GM06990 (cell line): ENCODE results near the gene KRTAP5-4.
A peak's percentile ranks its signal among the peaks of the same experiment; 100 is the strongest.

Experiments used
- DNase-seq: peaks from one replicate; pipeline ENCODE4 v3.0.0-alpha.2; 2011; ENCODE audit not compliant: insufficient read length; ENCODE audit errors: extremely low read depth
- H3K27me3 ChIP-seq: replicated peaks from 2 replicates; pipeline ENCODE4 v1.6.0; 2011; ENCODE audit warnings: low read length; ENCODE audit not compliant: control insufficient read depth, insufficient read depth
- H3K36me3 ChIP-seq: 2 replicates; pipeline ENCODE4 v1.5.1; 2011; ENCODE audit warnings: low read length; ENCODE audit not compliant: control insufficient read depth, insufficient read depth
- H3K4me3 ChIP-seq: replicated peaks from 2 replicates; pipeline ENCODE4 v1.5.1; 2011; ENCODE audit warnings: low read depth, mild to moderate bottlenecking, control low read depth, low read length
- CTCF ChIP-seq: IDR thresholded peaks from 2 replicates; pipeline ENCODE4 v1.5.1; 2011; ENCODE audit warnings: low read length, control low read depth, mild to moderate bottlenecking, inconsistent platforms; ENCODE audit not compliant: insufficient read depth, poor library complexity, severe bottlenecking

KRTAP5-4 gene

GRCh38 chr11:1629326-1630185 lies 7.6 kb upstream of the KRTAP5-4 start, which contains the start of gene KRTAP5-5:
Gene KRTAP5-5, plus strand, starts transcription at chr11:1629775. Its CDS starts 66 bp downstream, at chr11:1629841.
- DNase-seq: no peak
- H3K27me3 ChIP-seq: peaks cover 2% of the 10 kb centered on the region; the same call in 1 of the 2 replicates
- H3K36me3 ChIP-seq: no peaks in the 10 kb centered on the region
- no peak within 1 kb of the TSS for H3K4me3 ChIP-seq
- no peak for TF ChIP-seq CTCF

GRCh38 chr11:1628506-1629325 lies 6.8 kb upstream of the KRTAP5-4 start:
- Histone ChIP-seq H3K4me3 (no peak overlapping the region), H3K27me3 (peaks cover 2% of the 10 kb centered on the region; the same call in 1 of the 2 replicates), H3K36me3 (no peaks in the 10 kb centered on the region)
- no peak for DNase-seq
- peak; percentile 96 for TF ChIP-seq CTCF

- no peak for TF ChIP-seq CTCF
- H3K36me3 ChIP-seq: no peaks in the 10 kb centered on the region
- no peaks in the 10 kb centered on the region; the same call in 1 of the 2 replicates for H3K27me3 ChIP-seq
- H3K4me3 ChIP-seq: no peak overlapping the region
- no peak for DNase-seq
These were observed 3.6 kb upstream of the KRTAP5-4 start for GRCh38 chr11:1625541-1625940.

- Histone ChIP-seq H3K27me3 (no peaks in the 10 kb centered on the region; the same call in 1 of the 2 replicates), H3K36me3 (no peaks in the 10 kb centered on the region), H3K4me3 (no peak overlapping the region)
- no peak for TF ChIP-seq CTCF
- no peak for DNase-seq
These were observed 2.7 kb upstream of the KRTAP5-4 start for GRCh38 chr11:1624621-1625020.

GRCh38 chr11:1623716-1624115 lies 1.8 kb upstream of the KRTAP5-4 start:
- DNase-seq: no peak
- no peaks in the 10 kb centered on the region for H3K36me3 ChIP-seq
- TF ChIP-seq CTCF: no peak
- no peaks in the 10 kb centered on the region; the same call in 1 of the 2 replicates for H3K27me3 ChIP-seq
- H3K4me3 ChIP-seq: no peak overlapping the region
